ENCODE data around the gene CHERP. TPM values are rescaled to one million over a fixed set of nuclear protein-coding genes. Genes with fewer than 3 reads are reported as not detected.

Gene CHERP
- total and polyA plus RNA-seq, 2 donors (not counting 1 experiment from before 2014, with no cell fraction given): 2.4 to 6.1 TPM

- peaks cover 90% of the 10 kb centered on the region for H3K79me2 ChIP-seq (ENCODE audit: control insufficient read depth, insufficient read depth, low read length)
- TF ChIP-seq EZH2 (IDR thresholded peaks at IDR 0.05; ENCODE audit: low read length, missing control alignments) (no peak), CTCF (conservative IDR thresholded peaks at IDR 0.05 in 1 of 2, IDR thresholded peaks at IDR 0.05 in 1 of 2; ENCODE audit: low read depth in 1 of 2, low read length in 2 of 2) (no peak)
- H3K27me3 ChIP-seq (ENCODE audit: control insufficient read depth, insufficient read depth, low read length): no peaks in the 10 kb centered on the region
- no peaks in the 10 kb centered on the region for H4K20me1 ChIP-seq (ENCODE audit: control insufficient read depth, extremely low read depth, insufficient read depth, low read length)
- no peak overlapping the region for H3K9ac ChIP-seq (ENCODE audit: insufficient read depth, low read length)
- H3K4me2 ChIP-seq (ENCODE audit: extremely low read depth, insufficient read depth, low read length): no peak overlapping the region
- H3K4me3 ChIP-seq (replicated peaks in 1 of 4; ENCODE audit: control extremely low read depth in 1 of 4, insufficient read depth in 1 of 4, low read depth in 3 of 4, low read length in 4 of 4): no peak overlapping the region
- H3K27ac ChIP-seq (ENCODE audit: insufficient read depth, low read length): no peak overlapping the region
- no peak overlapping the region for H2AFZ ChIP-seq (ENCODE audit: low read length)
- H3K36me3 ChIP-seq (ENCODE audit: control insufficient read depth, insufficient read depth, low read length): peaks cover 27% of the 10 kb centered on the region
- peaks cover 15% of the 10 kb centered on the region for H3K4me1 ChIP-seq (ENCODE audit: control insufficient read depth, extremely low read depth, insufficient read depth, low read length)
- no peaks in the 10 kb centered on the region for H3K9me3 ChIP-seq (ENCODE audit: control insufficient read depth, insufficient read depth, low read depth, low read length)
- no peak for DNase-seq (ENCODE audit: low read depth in 2 of 2)
These were observed 35.3 kb upstream of the CHERP start for GRCh38 chr19:16577531-16577985.

DNA sequence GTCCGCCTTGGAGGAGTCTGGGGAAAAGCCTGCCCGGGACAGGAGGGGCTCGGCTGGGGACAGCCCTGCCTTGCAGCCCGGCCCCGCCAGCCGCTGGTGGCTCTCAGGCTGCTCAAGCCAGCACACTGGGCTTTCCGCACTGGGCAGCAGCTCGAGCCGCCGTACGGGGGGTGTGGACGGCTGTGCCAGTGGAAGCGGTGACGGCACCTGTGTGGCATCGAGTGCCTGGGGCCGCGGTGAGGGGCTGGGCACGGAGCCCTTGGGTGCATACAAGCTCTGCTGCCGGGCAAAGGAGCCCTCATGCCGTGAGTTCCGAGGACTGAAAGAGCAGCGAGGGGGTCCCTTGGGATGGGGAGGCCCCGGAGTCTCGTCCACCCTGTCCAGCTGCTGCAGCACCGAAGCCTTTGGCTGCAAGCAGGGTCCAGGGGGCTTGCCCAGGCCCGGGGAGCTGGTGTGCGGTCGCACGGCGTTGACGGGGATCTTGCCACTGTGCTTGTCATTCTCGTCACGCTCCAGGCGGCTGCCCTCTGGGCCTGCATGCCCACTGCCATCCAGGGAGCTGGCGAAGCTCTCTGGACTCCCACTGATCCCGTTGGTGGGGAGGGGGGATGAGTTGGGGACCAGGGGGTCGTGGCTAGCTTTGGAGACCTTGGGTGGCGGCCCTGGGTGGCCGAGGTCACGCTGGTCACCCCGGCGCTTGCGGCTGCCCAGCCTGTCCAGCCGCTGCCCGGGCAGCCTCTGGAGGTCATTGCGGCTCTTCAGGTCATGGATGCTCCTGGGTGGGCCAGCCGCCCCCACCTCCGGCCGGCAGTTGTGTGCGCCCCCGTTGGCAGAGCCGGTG, 34.7 kb upstream of the CHERP start:
- peaks cover 27% of the 10 kb centered on the region for H3K36me3 ChIP-seq (ENCODE audit: control insufficient read depth, insufficient read depth, low read length)

More for the DNA sequence above, 34.7 kb upstream of the CHERP start:
- no peak overlapping the region for H3K27ac ChIP-seq (ENCODE audit: insufficient read depth, low read length)
- DNase-seq (ENCODE audit: low read depth in 2 of 2): no peak
- H3K79me2 ChIP-seq (ENCODE audit: control insufficient read depth, insufficient read depth, low read length): peaks cover 86% of the 10 kb centered on the region
- no peak overlapping the region for H3K9ac ChIP-seq (ENCODE audit: insufficient read depth, low read length)
- no peaks in the 10 kb centered on the region for H3K9me3 ChIP-seq (ENCODE audit: control insufficient read depth, insufficient read depth, low read depth, low read length)
- H3K4me3 ChIP-seq (replicated peaks in 1 of 4; ENCODE audit: control extremely low read depth in 1 of 4, insufficient read depth in 1 of 4, low read depth in 3 of 4, low read length in 4 of 4): no peak overlapping the region
- peaks cover 15% of the 10 kb centered on the region for H3K4me1 ChIP-seq (ENCODE audit: control insufficient read depth, extremely low read depth, insufficient read depth, low read length)
- H2AFZ ChIP-seq (ENCODE audit: low read length): no peak overlapping the region
- TF ChIP-seq EZH2 (IDR thresholded peaks at IDR 0.05; ENCODE audit: low read length, missing control alignments) (no peak), CTCF (conservative IDR thresholded peaks at IDR 0.05 in 1 of 2, IDR thresholded peaks at IDR 0.05 in 1 of 2; ENCODE audit: low read depth in 1 of 2, low read length in 2 of 2) (no peak)
- no peak overlapping the region for H3K4me2 ChIP-seq (ENCODE audit: extremely low read depth, insufficient read depth, low read length)
- H3K27me3 ChIP-seq (ENCODE audit: control insufficient read depth, insufficient read depth, low read length): no peaks in the 10 kb centered on the region
- no peaks in the 10 kb centered on the region for H4K20me1 ChIP-seq (ENCODE audit: control insufficient read depth, extremely low read depth, insufficient read depth, low read length)
